ENCODE results near the gene CAPZA1. TPM values are rescaled to one million over a fixed set of nuclear protein-coding genes. Genes with fewer than 3 reads are reported as not detected.

CAPZA1 gene
- total RNA-seq, 1 experiment from 2014 or later, result 273 TPM

GRCh38 chr1:112678605-112679004, 59.0 kb downstream of the CAPZA1 start:
- H3K4me3 ChIP-seq (ENCODE audit: low read length), result no peak overlapping the region
- H3K4me2 ChIP-seq (ENCODE audit: low read length), result no peak overlapping the region
- no peaks in the 10 kb centered on the region for H3K36me3 ChIP-seq (ENCODE audit: low read depth, low read length)
- H3K4me1 ChIP-seq (ENCODE audit: insufficient read depth, low read length), result peaks cover 17% of the 10 kb centered on the region; the same call in 1 of the 2 replicates
- H3F3A ChIP-seq (ENCODE audit: low read length, unreplicated experiment), result peaks cover under 1% of the 10 kb centered on the region
- DNase-seq (no peak), ATAC-seq (no peak)
- H2AFZ ChIP-seq (ENCODE audit: low read length), result no peak overlapping the region
- H3K9ac ChIP-seq (ENCODE audit: low read length), result no peak overlapping the region
- ChIA-PET CTCF (no interaction called here), POLR2A (ENCODE audit: unreplicated experiment) (no interaction called here)
- no peaks in the 10 kb centered on the region for H3K9me3 ChIP-seq (ENCODE audit: low read length)
- intact Hi-C loops (cut with micrococcal nuclease), result no loop called here
- BruUV-seq (replicated peaks), result no TSS peak
- TF ChIP-seq EZH2phosphoT487 (IDR thresholded peaks at IDR 0.05; ENCODE audit: borderline replicate concordance, low read length) (no peak), CTCF (conservative IDR thresholded peaks at IDR 0.05; ENCODE audit: low read depth, low read length) (no peak), EZH2 (IDR thresholded peaks at IDR 0.05; ENCODE audit: low read length, unreplicated experiment) (no peak)
- H3K79me2 ChIP-seq (ENCODE audit: low read length), result peaks cover 30% of the 10 kb centered on the region
- H4K20me1 ChIP-seq (ENCODE audit: low read length), result no peaks in the 10 kb centered on the region
- H3K27ac ChIP-seq (ENCODE audit: low read length), result no peak overlapping the region
- no peaks in the 10 kb centered on the region for H3K9me2 ChIP-seq (replicated peaks; ENCODE audit: low read length)
- no peaks in the 10 kb centered on the region for H3K27me3 ChIP-seq (ENCODE audit: low read length)

GRCh38 chr1:112685913-112686312, 66.3 kb downstream of the CAPZA1 start:
- intact Hi-C loops (cut with micrococcal nuclease), result no loop called here
- peaks cover 2% of the 10 kb centered on the region for H3K36me3 ChIP-seq (ENCODE audit: low read depth, low read length)
- no peak overlapping the region for H3K4me2 ChIP-seq (ENCODE audit: low read length)
- no peak for DNase-seq
- BruUV-seq (replicated peaks), result no TSS peak
- no peaks in the 10 kb centered on the region for H3K4me1 ChIP-seq (ENCODE audit: insufficient read depth, low read length)
- H4K20me1 ChIP-seq (ENCODE audit: low read length), result no peaks in the 10 kb centered on the region
- no peak overlapping the region for H2AFZ ChIP-seq (ENCODE audit: low read length)
- no peak for TF ChIP-seq CTCF (conservative IDR thresholded peaks at IDR 0.05; ENCODE audit: low read depth, low read length)
- no peak for TF ChIP-seq EZH2phosphoT487 (IDR thresholded peaks at IDR 0.05; ENCODE audit: borderline replicate concordance, low read length)
- TF ChIP-seq EZH2 (IDR thresholded peaks at IDR 0.05; ENCODE audit: low read length, unreplicated experiment), result no peak
- CTCF ChIA-PET, result no interaction called here
- no peaks in the 10 kb centered on the region for H3F3A ChIP-seq (ENCODE audit: low read length, unreplicated experiment)
- no peaks in the 10 kb centered on the region for H3K79me2 ChIP-seq (ENCODE audit: low read length)
- no peak overlapping the region for H3K27ac ChIP-seq (ENCODE audit: low read length)
- H3K9me2 ChIP-seq (replicated peaks; ENCODE audit: low read length), result no peaks in the 10 kb centered on the region
- H3K4me3 ChIP-seq (ENCODE audit: low read length), result no peak overlapping the region
- ATAC-seq, result no peak
- H3K27me3 ChIP-seq (ENCODE audit: low read length), result no peaks in the 10 kb centered on the region
- H3K9ac ChIP-seq (ENCODE audit: low read length), result no peak overlapping the region
- POLR2A ChIA-PET (ENCODE audit: unreplicated experiment), result interaction anchor here (0.7 kb wide), 1 partner anchor 13 kb away, joined by 3 read pairs; no protein-coding TSS in a partner anchor
- no peaks in the 10 kb centered on the region for H3K9me3 ChIP-seq (ENCODE audit: low read length)

GRCh38 chr1:112686417-112686816, 66.8 kb downstream of the CAPZA1 start:
- Histone ChIP-seq H3K27me3 (ENCODE audit: low read length) (no peaks in the 10 kb centered on the region), H3F3A (ENCODE audit: low read length, unreplicated experiment) (no peaks in the 10 kb centered on the region), H3K9me3 (ENCODE audit: low read length) (no peaks in the 10 kb centered on the region), H3K4me3 (ENCODE audit: low read length) (no peak overlapping the region), H4K20me1 (ENCODE audit: low read length) (no peaks in the 10 kb centered on the region), H3K4me1 (ENCODE audit: insufficient read depth, low read length) (no peaks in the 10 kb centered on the region), H3K9ac (ENCODE audit: low read length) (no peak overlapping the region), H3K9me2 (replicated peaks; ENCODE audit: low read length) (no peaks in the 10 kb centered on the region), H2AFZ (ENCODE audit: low read length) (no peak overlapping the region), H3K4me2 (ENCODE audit: low read length) (no peak overlapping the region), H3K36me3 (ENCODE audit: low read depth, low read length) (peaks cover 2% of the 10 kb centered on the region), H3K79me2 (ENCODE audit: low read length) (no peaks in the 10 kb centered on the region), H3K27ac (ENCODE audit: low read length) (no peak overlapping the region)
- POLR2A ChIA-PET (ENCODE audit: unreplicated experiment), result interaction anchor here (0.7 kb wide), 1 partner anchor 13 kb away, joined by 3 read pairs; no protein-coding TSS in a partner anchor
- intact Hi-C loops (cut with micrococcal nuclease), result no loop called here
- DNase-seq, result no peak
- no TSS peak for BruUV-seq (replicated peaks)
- CTCF ChIA-PET, result no interaction called here
- TF ChIP-seq CTCF (conservative IDR thresholded peaks at IDR 0.05; ENCODE audit: low read depth, low read length), result no peak
- TF ChIP-seq EZH2phosphoT487 (IDR thresholded peaks at IDR 0.05; ENCODE audit: borderline replicate concordance, low read length), result no peak
- no peak for TF ChIP-seq EZH2 (IDR thresholded peaks at IDR 0.05; ENCODE audit: low read length, unreplicated experiment)
- ATAC-seq, result no peak

Measured in PC-3 (cell line).